ENCODE data around the gene PDE11A.

PDE11A gene

GRCh38 chr2:177617849-177618248 lies 454.7 kb downstream of the PDE11A start:
- no peak for FAIRE-seq

DNA sequence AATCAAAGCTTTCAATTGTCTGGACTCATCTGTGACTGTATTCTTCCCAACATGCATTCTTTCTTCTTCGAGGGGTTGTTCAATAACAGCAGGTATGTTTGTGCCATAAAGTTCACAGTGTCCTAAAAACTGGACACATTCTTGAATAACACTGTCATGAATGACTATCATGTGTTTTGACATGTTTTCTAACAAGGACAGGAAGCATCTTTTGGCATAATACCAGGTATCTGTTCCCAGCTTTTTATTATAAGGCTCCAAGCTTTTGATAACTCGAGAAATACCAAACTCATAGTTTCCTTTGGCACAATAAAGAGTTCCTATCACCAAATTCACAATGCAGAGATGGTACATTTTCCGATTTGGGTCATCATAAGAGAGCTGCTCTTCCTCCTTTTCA lies 455.8 kb downstream of the PDE11A start:
- FAIRE-seq = no peak

DNA sequence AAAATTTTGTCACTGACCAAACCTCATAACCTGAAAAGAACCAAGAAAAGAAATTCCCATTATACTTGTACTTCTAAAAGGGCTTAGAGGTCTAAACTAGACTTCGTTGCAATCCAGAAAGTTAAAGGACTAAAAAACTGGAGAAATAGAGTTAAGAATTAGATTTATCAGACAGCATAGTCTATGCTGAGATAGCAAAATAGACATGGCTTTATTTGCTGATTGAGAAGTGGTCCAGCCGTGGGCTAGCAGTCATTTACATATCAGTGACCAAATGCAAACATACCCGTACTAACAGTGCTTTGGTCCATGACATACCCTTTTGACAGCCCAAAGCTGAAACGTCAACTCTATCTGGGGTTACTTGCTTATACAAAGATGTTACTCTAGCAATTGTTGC lies 456.5 kb downstream of the PDE11A start:
- no peak for FAIRE-seq

GRCh38 chr2:177612659-177613058 lies 459.9 kb downstream of the PDE11A start:
- no peak for FAIRE-seq

- FAIRE-seq = no peak
These were observed 461.2 kb downstream of the PDE11A start for GRCh38 chr2:177611310-177611886.

- no peak for FAIRE-seq
These were observed 461.8 kb downstream of the PDE11A start for GRCh38 chr2:177610813-177611212.

GRCh38 chr2:177606636-177607035 lies 465.9 kb downstream of the PDE11A start:
- FAIRE-seq = no peak

DNA sequence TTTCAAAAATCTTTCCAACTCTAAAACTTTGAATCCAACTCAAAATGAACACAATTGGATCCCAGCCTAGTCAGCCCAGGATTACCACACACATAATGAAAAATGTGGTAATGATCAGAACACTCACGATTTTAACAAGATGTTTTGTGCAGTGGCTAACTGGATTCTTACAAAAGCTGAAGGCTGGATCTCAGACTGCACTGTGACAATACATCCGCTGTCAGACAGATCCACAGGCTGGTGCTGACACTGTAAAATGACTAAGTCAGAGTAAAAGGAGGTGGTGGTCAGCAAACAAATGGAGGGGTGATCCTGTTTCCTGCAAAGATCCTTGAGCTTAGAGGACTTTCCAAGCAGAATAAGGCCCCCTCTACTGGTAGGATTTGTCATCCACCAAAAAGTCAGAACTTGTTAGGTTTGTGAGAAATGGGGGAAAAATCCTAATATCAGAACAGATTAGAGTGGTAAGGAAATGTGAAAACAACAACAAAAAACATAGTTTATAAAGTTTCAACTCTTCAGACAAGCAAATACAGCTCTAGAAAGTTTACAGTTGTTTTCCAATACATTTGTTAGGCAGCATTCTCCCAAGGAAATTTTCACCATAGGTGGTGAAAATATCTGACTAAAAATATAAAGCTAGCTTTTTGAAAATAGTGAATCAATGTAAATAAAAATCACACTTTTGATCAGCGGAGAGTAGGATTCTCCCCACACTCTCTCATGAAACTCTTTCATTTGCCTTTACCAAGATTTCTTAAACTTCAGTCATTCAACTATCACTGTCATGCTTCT lies 468.1 kb downstream of the PDE11A start:
- FAIRE-seq = peak; percentile 56

GRCh38 chr2:177603768-177604167 lies 468.8 kb downstream of the PDE11A start:
- FAIRE-seq = no peak

DNA sequence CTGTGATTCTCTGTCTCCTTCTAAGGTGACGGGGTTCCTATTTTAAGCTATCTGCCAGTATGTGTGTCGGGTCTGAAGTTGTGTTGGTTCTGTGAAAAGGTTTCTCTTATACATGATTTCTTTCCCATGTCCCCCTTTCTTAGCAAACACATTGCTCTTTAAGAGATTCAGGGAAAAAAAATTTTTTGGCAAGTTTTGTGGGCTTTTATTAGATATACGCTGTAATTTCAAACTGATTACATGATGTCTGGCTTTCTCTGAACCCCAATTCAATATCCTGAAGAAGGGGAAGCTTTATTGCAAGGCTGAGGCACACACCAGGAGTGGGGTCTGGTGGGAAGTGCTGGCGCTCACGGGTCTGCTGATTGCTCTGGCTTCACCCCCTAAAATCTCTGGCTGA lies 469.4 kb downstream of the PDE11A start:
- no peak for FAIRE-seq

- no peak for FAIRE-seq
These were observed 469.9 kb downstream of the PDE11A start for GRCh38 chr2:177602611-177603164.

- no peak for FAIRE-seq
These were observed 471.7 kb downstream of the PDE11A start for GRCh38 chr2:177600917-177601316.

DNA sequence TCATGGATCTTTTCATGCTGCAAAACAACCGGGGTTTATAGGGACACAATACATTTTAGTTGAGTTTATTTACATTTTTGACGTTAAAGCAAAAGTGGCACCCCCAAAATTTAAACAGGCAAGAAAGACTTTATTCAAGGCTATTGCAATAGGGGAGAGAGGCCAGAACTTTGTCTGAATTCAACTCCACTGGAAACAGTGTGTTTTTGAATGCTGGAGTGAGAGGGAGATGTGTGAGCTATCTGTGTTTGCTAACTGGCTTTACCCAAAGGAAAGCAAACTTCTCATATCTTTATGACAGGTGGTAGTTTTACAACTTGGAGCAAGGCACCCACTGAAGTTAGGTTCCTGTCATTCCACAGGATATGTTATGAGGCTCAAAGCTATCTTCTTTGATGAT lies 472.6 kb downstream of the PDE11A start:
- no peak for FAIRE-seq

- no peak for FAIRE-seq
These were observed 473.4 kb downstream of the PDE11A start for GRCh38 chr2:177599139-177599688.

DNA sequence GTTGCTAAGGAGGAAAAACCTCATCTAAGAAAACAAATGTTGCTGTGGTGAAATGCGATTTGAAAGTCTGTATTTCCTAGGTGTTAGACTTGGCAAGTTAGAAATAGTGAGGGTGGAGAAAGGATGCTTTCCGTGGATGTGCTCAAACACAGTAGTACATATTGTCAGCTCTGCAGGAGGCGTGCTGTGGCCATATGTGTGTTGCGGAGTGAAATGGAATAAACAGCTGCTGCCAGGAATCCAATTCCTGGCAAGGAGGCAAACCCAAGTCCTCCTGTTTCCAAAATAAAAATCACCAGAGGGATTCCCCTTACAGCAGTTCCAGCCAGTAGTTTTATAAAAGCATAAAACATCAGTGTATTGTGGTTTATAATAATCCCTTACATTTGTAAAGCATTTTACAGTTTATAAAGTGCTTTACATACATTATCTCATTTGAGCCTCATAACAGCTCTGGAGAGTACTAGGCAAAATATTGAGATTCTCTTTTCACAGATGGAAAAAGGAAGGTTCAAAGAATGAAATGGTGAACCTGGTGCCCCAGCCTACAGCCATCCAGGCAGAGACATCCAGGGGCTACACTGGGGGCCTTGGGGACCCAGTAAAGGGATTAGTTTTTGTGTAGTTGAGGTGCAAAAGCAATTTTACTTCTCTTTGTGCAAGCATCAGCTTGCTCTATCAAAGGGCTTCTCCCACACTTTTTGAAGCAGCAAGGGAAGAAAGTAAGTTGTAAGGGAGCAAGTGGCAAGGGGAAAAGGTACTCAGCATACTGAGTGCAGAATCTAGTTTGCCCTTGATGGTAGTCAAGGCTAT lies 474.0 kb downstream of the PDE11A start:
- FAIRE-seq = no peak

DNA sequence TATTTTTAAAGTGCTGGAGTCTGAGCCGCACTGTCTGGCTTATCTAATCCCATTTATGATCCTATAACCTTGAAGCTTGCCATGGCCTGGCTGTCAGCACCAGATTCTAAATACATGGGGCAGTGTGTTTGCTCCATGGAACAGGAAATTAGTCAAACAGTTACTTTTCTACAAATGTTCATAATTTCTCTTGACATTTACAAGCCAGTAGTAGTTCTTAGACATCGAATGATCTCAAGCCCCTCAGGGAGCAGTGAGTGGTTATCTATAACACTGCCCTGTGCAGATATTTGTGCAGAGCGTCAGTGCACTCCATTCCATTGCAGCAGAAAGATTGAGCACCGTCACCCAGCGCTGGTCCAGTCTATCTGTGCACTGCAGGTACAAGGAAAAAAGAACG lies 474.8 kb downstream of the PDE11A start:
- no peak for FAIRE-seq

DNA sequence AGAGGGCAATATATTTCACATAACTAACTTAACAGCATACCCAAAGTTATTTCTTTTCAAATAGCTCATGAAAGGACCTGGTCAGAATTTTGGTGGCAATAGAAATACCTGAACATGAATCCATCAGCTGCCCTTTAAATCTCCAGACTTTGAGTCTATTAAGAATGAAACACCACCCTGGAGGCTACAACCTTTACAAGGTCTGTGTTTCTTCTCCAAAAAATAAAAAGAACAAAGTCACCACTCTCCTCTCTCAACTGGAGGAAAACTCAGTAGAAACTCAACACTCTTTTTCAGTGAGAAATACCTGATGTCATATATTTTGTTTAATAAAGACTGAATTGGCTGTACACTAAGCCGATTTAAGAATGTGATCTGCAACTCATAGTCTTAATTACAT lies 475.7 kb downstream of the PDE11A start:
- FAIRE-seq = no peak

GRCh38 chr2:177595126-177595845 lies 477.3 kb downstream of the PDE11A start:
- no peak for FAIRE-seq

- FAIRE-seq = no peak
These were observed 479.2 kb downstream of the PDE11A start for GRCh38 chr2:177593402-177593801.

DNA sequence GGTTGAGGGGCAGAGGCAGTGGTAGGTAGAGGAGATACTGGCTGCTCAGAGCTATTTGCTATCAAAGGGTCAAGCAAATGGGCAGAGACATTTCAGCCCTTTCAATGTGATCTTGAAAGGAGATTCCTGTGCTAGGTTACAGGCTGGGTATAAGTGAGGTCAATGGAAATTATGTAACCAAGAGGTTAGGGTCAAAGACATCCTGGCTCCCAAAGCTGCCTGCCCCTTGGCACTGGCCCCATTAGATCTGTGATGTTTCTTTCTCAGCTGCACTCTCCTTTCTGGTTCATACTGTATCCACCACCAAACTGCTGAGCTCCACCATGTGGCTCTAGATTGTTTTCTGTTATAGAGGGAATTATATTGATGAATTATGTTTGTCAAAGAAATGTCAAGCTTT lies 479.6 kb downstream of the PDE11A start:
- no peak for FAIRE-seq

- no peak for FAIRE-seq
These were observed 480.2 kb downstream of the PDE11A start for GRCh38 chr2:177592397-177592796.

GRCh38 chr2:177589186-177589585 lies 483.4 kb downstream of the PDE11A start:
- no peak for FAIRE-seq

DNA sequence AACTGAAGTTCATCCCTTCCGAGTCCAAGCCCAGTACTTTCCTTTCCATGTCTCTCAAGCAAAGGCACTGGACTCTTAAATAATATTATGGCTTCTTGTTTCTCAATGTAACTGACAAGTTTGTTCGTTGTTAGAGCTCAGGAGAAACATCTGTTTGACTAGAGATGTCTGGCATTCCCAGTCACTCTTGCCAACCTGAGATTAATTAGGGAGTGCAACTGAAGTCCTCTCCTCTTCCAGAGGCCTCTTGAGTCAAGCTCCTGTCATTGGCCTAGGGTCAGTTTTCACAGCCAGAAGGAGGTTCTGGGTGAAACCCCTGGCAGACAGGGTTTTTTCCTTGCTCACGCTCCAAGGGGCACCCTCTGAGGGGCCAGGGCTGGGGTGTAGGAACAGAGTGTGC lies 483.9 kb downstream of the PDE11A start:
- no peak for FAIRE-seq

Measured in A204.1 (cell line).